PC-9 (cell line): ENCODE measurements around the gene NKAIN2. TPM values are rescaled to one million over a fixed set of nuclear protein-coding genes. Genes with fewer than 3 reads are reported as not detected.

ENCODE experiments used
- BruUV-seq: library from RNA; stranded (reverse); fragments of 400-500 nt; replicated peaks from 2 replicates; lab custom pipeline; 2021; lab: Mats Ljungman, UMichigan
- CTCF ChIA-PET: fragments of 300-600 bp; sonication (Branson Sonifier 250); formaldehyde crosslinking; loops from one replicate; lab custom pipeline; 2022; ENCODE audit warnings: antibody characterized with exemption; lab: Charles Lee
- POLR2A ChIA-PET: fragments of 300-600 bp; sonication (Branson Sonifier 250); formaldehyde crosslinking; loops from one replicate; lab custom pipeline; 2022; ENCODE audit warnings: antibody characterized with exemption; ENCODE audit not compliant: unreplicated experiment; lab: Charles Lee
- DNase-seq, 2 experiments: peaks; one replicate each; pipeline versions ENCODE4 v3.0.0 to v3.0.0-alpha.2; 2015 to 2022; ENCODE audit warnings: mixed read lengths in 1 of 2
- H2AFZ ChIP-seq: fragments of 200-600 bp; sonication (generic); 2 replicates; pipeline ENCODE4 v1.8.1; 2017; ENCODE audit warnings: antibody characterized with exemption
- H3F3A ChIP-seq: fragments of 200-600 bp; sonication (generic); 2 replicates; pipeline ENCODE4 v1.8.1; 2017; ENCODE audit warnings: antibody characterized with exemption, mild to moderate bottlenecking, low read depth; ENCODE audit not compliant: insufficient read depth
- H3K27ac ChIP-seq: fragments of 200-600 bp; sonication (generic); 2 replicates; pipeline ENCODE4 v1.6.1; 2016; ENCODE audit warnings: mixed run types
- H3K27me3 ChIP-seq: fragments of 200-600 bp; sonication (generic); 2 replicates; pipeline ENCODE4 v1.6.1; 2016; ENCODE audit warnings: low read depth, mixed run types; ENCODE audit not compliant: insufficient read depth
- H3K36me3 ChIP-seq: fragments of 200-600 bp; sonication (generic); 2 replicates; pipeline ENCODE4 v1.6.1; 2016; ENCODE audit warnings: low read depth, mixed run types
- H3K4me1 ChIP-seq: fragments of 200-600 bp; sonication (generic); replicated peaks from 2 replicates; pipeline ENCODE4 v1.6.1; 2016; ENCODE audit warnings: mixed run types; ENCODE audit not compliant: insufficient read depth
- H3K4me2 ChIP-seq: fragments of 200-600 bp; sonication (generic); 2 replicates; pipeline ENCODE4 v1.6.1; 2017; ENCODE audit warnings: mixed run types
- H3K4me3 ChIP-seq: fragments of 200-600 bp; sonication (generic); 2 replicates; pipeline ENCODE4 v1.6.1; 2016; ENCODE audit warnings: mixed run types
- H3K79me2 ChIP-seq: fragments of 200-600 bp; sonication (generic); 2 replicates; pipeline ENCODE4 v1.6.1; 2017; ENCODE audit warnings: low read depth, mixed run types
- H3K9me2 ChIP-seq: fragments of 200-600 bp; sonication (generic); 2 replicates; pipeline ENCODE4 v1.8.1; 2017; ENCODE audit warnings: mild to moderate bottlenecking; ENCODE audit not compliant: insufficient read depth
- H3K9me3 ChIP-seq: fragments of 200-600 bp; sonication (generic); 2 replicates; pipeline ENCODE4 v1.8.1; 2016; ENCODE audit warnings: low read depth; ENCODE audit not compliant: insufficient read depth
- H4K20me1 ChIP-seq: fragments of 200-600 bp; sonication (generic); 2 replicates; pipeline ENCODE4 v1.8.1; 2017; ENCODE audit not compliant: insufficient read depth
- EZH2 ChIP-seq: fragments of 200-600 bp; sonication (generic); IDR thresholded peaks from 2 replicates; pipeline ENCODE4 v1.8.0; 2017; ENCODE audit warnings: antibody characterized with exemption, low read depth
- intact Hi-C: fragments of 100-400 bp; cut with micrococcal nuclease; formaldehyde crosslinking; loops from one replicate; pipeline ENCODE4 v1.10.0; 2022; ENCODE audit not compliant: unreplicated experiment
- total RNA-seq: library from RNA; stranded (reverse); gene quantifications from 2 replicates; pipeline ENCODE4 v1.2.3, GENCODE V29; 2021
- TF ChIP-seq, protein P1 (sequence below): fragments of 200-600 bp; sonication (generic); conservative IDR thresholded peaks from 2 replicates; pipeline ENCODE4 v1.6.1; 2017; ENCODE audit warnings: mixed run types, antibody characterized with exemption, mild to moderate bottlenecking, moderate library complexity

NKAIN2 gene
- total RNA-seq, 1 experiment from 2014 or later = not detected

DNA sequence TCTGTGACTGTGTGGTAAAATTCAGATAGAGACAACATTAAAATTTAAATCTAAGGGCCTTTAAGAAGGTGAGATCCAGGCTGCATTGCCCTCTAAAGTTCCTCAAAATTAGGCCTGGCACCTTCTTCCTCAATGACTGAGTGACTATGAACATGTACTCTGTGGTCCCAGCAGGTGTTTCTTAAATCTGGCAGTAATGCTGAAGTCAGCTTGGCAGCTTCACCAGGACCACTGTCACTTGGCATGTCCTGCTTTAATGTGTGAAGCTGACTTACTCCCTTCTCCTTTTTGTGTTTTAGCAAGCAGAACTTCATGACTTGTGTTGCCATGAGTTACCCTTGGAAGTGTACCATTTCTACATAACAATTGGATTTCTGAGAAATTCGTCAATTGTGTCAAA is 141.7 kb downstream of the NKAIN2 start:
- H3K27ac ChIP-seq = no peak overlapping the region
- CTCF ChIA-PET = no interaction called here
- no peak overlapping the region for H2AFZ ChIP-seq
- H3K4me3 ChIP-seq = no peak overlapping the region
- no peak overlapping the region for H3K4me2 ChIP-seq
- H3K79me2 ChIP-seq = no peaks in the 10 kb centered on the region
- H3K4me1 ChIP-seq = no peaks in the 10 kb centered on the region
- H3K9me3 ChIP-seq = no peaks in the 10 kb centered on the region
- no peak for DNase-seq
- POLR2A ChIA-PET = interaction anchor here (0.6 kb wide), 1 partner anchor 452 kb away, joined by 3 read pairs; no protein-coding TSS in a partner anchor
- H3F3A ChIP-seq = no peaks in the 10 kb centered on the region
- no peak for TF ChIP-seq EZH2
- TF ChIP-seq, protein P1, sequence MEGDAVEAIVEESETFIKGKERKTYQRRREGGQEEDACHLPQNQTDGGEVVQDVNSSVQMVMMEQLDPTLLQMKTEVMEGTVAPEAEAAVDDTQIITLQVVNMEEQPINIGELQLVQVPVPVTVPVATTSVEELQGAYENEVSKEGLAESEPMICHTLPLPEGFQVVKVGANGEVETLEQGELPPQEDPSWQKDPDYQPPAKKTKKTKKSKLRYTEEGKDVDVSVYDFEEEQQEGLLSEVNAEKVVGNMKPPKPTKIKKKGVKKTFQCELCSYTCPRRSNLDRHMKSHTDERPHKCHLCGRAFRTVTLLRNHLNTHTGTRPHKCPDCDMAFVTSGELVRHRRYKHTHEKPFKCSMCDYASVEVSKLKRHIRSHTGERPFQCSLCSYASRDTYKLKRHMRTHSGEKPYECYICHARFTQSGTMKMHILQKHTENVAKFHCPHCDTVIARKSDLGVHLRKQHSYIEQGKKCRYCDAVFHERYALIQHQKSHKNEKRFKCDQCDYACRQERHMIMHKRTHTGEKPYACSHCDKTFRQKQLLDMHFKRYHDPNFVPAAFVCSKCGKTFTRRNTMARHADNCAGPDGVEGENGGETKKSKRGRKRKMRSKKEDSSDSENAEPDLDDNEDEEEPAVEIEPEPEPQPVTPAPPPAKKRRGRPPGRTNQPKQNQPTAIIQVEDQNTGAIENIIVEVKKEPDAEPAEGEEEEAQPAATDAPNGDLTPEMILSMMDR = no peak
- intact Hi-C loops = no loop called here
- H4K20me1 ChIP-seq = no peaks in the 10 kb centered on the region
- no peaks in the 10 kb centered on the region for H3K27me3 ChIP-seq
- BruUV-seq = no TSS peak
- H3K9me2 ChIP-seq = no peaks in the 10 kb centered on the region
- no peaks in the 10 kb centered on the region for H3K36me3 ChIP-seq

DNA sequence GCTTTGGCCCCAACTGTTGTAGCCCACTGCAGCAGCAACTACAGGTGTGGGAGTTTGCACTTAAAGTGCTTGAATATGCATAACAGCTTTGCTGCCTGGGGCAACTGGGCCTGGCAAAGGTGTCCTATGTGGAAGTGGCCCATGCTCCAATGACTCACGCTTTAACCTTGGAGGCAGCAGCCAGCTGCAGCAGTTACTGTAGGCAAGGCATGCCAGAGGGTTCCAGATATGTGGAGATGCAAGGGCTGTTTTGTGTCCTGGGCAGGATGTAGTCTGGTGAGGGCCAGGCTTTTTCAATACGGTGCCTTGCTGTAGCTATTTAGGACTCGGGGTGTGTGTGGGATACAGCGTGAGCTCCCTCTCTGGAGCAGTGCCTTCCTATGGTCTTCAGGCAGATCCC is 150.3 kb downstream of the NKAIN2 start:
- H2AFZ ChIP-seq = no peak overlapping the region
- H3K36me3 ChIP-seq = no peaks in the 10 kb centered on the region
- no peaks in the 10 kb centered on the region for H3K9me2 ChIP-seq
- BruUV-seq = no TSS peak
- H3K9me3 ChIP-seq = no peaks in the 10 kb centered on the region
- H4K20me1 ChIP-seq = no peaks in the 10 kb centered on the region
- H3F3A ChIP-seq = no peaks in the 10 kb centered on the region
- no peak overlapping the region for H3K27ac ChIP-seq
- H3K4me1 ChIP-seq = no peaks in the 10 kb centered on the region
- H3K4me2 ChIP-seq = no peak overlapping the region
- DNase-seq = no peak
- intact Hi-C loops = no loop called here
- no peaks in the 10 kb centered on the region for H3K79me2 ChIP-seq
- CTCF ChIA-PET = no interaction called here
- TF ChIP-seq EZH2 = no peak
- TF ChIP-seq, protein P1 = no peak
- H3K27me3 ChIP-seq = no peaks in the 10 kb centered on the region
- POLR2A ChIA-PET = no interaction called here
- no peak overlapping the region for H3K4me3 ChIP-seq

DNA sequence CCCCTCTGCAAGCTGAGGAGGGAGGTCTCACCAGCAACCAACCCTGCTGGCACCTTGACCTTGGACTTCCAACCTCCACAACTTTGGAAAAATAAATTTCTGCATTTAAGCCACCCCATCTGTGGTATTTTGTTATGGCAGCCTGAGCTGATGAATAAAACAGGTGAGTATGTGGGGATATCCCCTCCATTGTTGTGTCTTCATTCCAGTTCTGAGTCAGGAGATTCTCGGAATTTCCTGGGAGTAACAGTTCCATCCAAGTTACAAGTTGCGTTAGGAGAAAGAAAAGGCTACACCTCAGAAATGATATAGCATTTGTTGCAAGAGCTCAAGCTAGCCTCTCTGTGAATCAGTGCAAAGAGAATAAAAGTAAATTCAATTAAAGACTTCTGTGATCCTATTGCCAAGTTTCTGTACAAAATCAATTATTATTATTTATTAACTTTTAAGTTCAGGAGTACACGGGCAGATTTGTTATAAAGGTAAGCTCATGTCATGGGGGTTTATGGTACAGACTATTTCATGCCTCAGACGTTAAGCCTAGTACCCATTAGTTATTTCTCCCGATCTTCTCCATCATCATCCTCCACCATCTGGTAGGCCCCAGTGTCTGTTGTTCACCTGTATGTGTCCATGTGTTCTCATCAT is 153.0 kb downstream of the NKAIN2 start:
- no peak for TF ChIP-seq EZH2
- TF ChIP-seq, protein P1 = no peak
- ChIA-PET CTCF (no interaction called here), POLR2A (no interaction called here)
- H3K27me3 ChIP-seq = no peaks in the 10 kb centered on the region
- H3K79me2 ChIP-seq = no peaks in the 10 kb centered on the region
- intact Hi-C loops = no loop called here
- H3K36me3 ChIP-seq = no peaks in the 10 kb centered on the region
- H3K4me2 ChIP-seq = no peak overlapping the region
- no peak overlapping the region for H3K27ac ChIP-seq
- no peak for DNase-seq
- no peaks in the 10 kb centered on the region for H3F3A ChIP-seq
- no TSS peak for BruUV-seq
- no peak overlapping the region for H2AFZ ChIP-seq
- H4K20me1 ChIP-seq = no peaks in the 10 kb centered on the region
- no peaks in the 10 kb centered on the region for H3K9me3 ChIP-seq
- H3K4me3 ChIP-seq = no peak overlapping the region
- no peaks in the 10 kb centered on the region; the same call in 1 of the 2 replicates for H3K9me2 ChIP-seq
- no peaks in the 10 kb centered on the region for H3K4me1 ChIP-seq
